Osteoblast (primary cell): ENCODE measurements around the gene KLHL3. TPM values are rescaled to one million over a fixed set of nuclear protein-coding genes. Genes with fewer than 3 reads are reported as not detected.

Experiments
- DNase-seq: peaks from one replicate; pipeline ENCODE4 v3.0.0; 2011; ENCODE audit warnings: low spot score, mixed read lengths; ENCODE audit not compliant: insufficient read length; ENCODE audit errors: missing footprints
- H2AFZ ChIP-seq: 2 replicates; pipeline ENCODE4 v1.6.0; 2011; ENCODE audit warnings: mild to moderate bottlenecking, low read length
- H3K27ac ChIP-seq: 2 replicates; pipeline ENCODE4 v1.5.1; 2011; ENCODE audit warnings: mild to moderate bottlenecking, low read depth, low read length, moderate library complexity
- H3K27me3 ChIP-seq: 2 replicates; pipeline ENCODE4 v1.6.0; 2012; ENCODE audit warnings: mild to moderate bottlenecking, control low read depth, inconsistent platforms, low read length, moderate library complexity; ENCODE audit not compliant: insufficient read depth
- H3K36me3 ChIP-seq: 2 replicates; pipeline ENCODE4 v1.5.1; 2011; ENCODE audit warnings: mild to moderate bottlenecking, low read length, control low read depth, moderate library complexity; ENCODE audit not compliant: insufficient read depth
- H3K4me1 ChIP-seq: 2 replicates; pipeline ENCODE4 v1.5.1; 2011; ENCODE audit warnings: mild to moderate bottlenecking, low read length, control low read depth, moderate library complexity; ENCODE audit not compliant: insufficient read depth
- H3K4me2 ChIP-seq: 2 replicates; pipeline ENCODE4 v1.6.0; 2011; ENCODE audit warnings: mild to moderate bottlenecking, low read length; ENCODE audit not compliant: insufficient read depth
- H3K4me3 ChIP-seq: fragments of 200-600 bp; sonication (generic); 3 replicates; pipeline ENCODE4 v1.5.1; 2012; ENCODE audit warnings: mild to moderate bottlenecking, low read length, inconsistent platforms; ENCODE audit not compliant: insufficient read depth
- H3K79me2 ChIP-seq: 2 replicates; pipeline ENCODE4 v1.6.0; 2012; ENCODE audit warnings: mild to moderate bottlenecking, low read length, control low read depth, inconsistent platforms; ENCODE audit not compliant: insufficient read depth
- H3K9me3 ChIP-seq: 2 replicates; pipeline ENCODE4 v1.5.1; 2011; ENCODE audit warnings: low read depth, low read length, control low read depth
- H4K20me1 ChIP-seq: 2 replicates; pipeline ENCODE4 v1.6.0; 2012; ENCODE audit warnings: mild to moderate bottlenecking, low read length, control low read depth; ENCODE audit not compliant: insufficient read depth
- total RNA-seq: library from RNA; depleted of rRNA; stranded (reverse); fragments of >200 nt; gene quantifications from 2 replicates; pipeline ENCODE4 v1.2.3, GENCODE V29; 2012
- TF ChIP-seq, protein P1 (sequence below): IDR thresholded peaks from 2 replicates; pipeline ENCODE4 v1.5.1; 2011; ENCODE audit warnings: mild to moderate bottlenecking, low read depth, low read length, moderate library complexity; ENCODE audit errors: extremely low read depth

Gene KLHL3
- total RNA-seq, 1 donor: 6.2 TPM

DNA sequence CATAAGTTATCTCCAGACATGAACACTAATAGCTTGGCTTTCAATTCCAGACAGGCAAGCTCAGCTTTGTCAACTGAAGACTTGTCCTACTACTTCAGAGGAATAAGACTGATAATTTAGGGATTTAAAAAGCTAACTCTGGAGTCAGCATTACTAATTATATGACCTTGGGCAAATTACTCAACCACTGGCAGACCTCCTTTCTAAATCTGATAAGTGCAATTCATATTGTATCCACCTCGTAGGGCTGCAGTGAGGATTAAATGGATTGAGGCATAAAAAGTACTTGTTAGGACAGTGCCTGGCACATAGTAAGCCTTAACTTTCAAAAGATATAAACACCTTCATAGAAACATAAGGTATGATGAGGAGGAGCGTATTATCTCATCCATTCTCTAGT is 104.4 kb downstream of the KLHL3 start:
- TF ChIP-seq, protein P1, sequence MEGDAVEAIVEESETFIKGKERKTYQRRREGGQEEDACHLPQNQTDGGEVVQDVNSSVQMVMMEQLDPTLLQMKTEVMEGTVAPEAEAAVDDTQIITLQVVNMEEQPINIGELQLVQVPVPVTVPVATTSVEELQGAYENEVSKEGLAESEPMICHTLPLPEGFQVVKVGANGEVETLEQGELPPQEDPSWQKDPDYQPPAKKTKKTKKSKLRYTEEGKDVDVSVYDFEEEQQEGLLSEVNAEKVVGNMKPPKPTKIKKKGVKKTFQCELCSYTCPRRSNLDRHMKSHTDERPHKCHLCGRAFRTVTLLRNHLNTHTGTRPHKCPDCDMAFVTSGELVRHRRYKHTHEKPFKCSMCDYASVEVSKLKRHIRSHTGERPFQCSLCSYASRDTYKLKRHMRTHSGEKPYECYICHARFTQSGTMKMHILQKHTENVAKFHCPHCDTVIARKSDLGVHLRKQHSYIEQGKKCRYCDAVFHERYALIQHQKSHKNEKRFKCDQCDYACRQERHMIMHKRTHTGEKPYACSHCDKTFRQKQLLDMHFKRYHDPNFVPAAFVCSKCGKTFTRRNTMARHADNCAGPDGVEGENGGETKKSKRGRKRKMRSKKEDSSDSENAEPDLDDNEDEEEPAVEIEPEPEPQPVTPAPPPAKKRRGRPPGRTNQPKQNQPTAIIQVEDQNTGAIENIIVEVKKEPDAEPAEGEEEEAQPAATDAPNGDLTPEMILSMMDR: no peak
- no peaks in the 10 kb centered on the region for H3K27me3 ChIP-seq
- no peaks in the 10 kb centered on the region for H4K20me1 ChIP-seq
- H3K4me3 ChIP-seq: no peak overlapping the region
- H3K4me1 ChIP-seq: peaks cover 20% of the 10 kb centered on the region
- no peak overlapping the region for H3K27ac ChIP-seq
- DNase-seq: no peak
- H2AFZ ChIP-seq: no peak overlapping the region
- no peaks in the 10 kb centered on the region for H3K36me3 ChIP-seq
- no peak overlapping the region for H3K4me2 ChIP-seq
- no peaks in the 10 kb centered on the region for H3K9me3 ChIP-seq
- no peaks in the 10 kb centered on the region for H3K79me2 ChIP-seq

DNA sequence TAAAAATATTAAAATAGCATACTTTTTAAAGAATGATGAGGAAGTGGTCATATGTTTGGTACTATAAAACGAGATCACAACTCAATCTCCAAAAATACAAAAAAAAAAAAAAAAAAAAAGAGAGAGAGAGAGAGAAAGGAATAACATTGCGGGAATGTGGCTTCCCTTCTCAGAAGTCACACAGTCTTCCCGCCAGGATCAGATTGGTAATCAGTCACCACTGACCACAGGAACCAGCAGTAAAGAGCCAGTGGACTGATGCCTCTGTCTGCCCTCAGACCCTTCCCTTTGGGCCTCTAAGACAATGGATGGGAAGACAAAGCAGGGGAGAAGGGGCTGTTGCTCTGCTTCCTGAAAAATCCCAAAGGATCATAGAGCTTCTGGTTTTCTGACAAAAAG is 104.9 kb downstream of the KLHL3 start:
- TF ChIP-seq, protein P1: no peak
- peak overlapping the region; percentile 37 for H2AFZ ChIP-seq
- no peaks in the 10 kb centered on the region for H3K27me3 ChIP-seq
- no peaks in the 10 kb centered on the region for H3K79me2 ChIP-seq
- H3K4me3 ChIP-seq: no peak overlapping the region
- no peaks in the 10 kb centered on the region for H4K20me1 ChIP-seq
- peaks cover 20% of the 10 kb centered on the region for H3K4me1 ChIP-seq
- no peaks in the 10 kb centered on the region for H3K9me3 ChIP-seq
- H3K4me2 ChIP-seq: no peak overlapping the region
- DNase-seq: no peak
- no peaks in the 10 kb centered on the region for H3K36me3 ChIP-seq
- H3K27ac ChIP-seq: no peak overlapping the region

DNA sequence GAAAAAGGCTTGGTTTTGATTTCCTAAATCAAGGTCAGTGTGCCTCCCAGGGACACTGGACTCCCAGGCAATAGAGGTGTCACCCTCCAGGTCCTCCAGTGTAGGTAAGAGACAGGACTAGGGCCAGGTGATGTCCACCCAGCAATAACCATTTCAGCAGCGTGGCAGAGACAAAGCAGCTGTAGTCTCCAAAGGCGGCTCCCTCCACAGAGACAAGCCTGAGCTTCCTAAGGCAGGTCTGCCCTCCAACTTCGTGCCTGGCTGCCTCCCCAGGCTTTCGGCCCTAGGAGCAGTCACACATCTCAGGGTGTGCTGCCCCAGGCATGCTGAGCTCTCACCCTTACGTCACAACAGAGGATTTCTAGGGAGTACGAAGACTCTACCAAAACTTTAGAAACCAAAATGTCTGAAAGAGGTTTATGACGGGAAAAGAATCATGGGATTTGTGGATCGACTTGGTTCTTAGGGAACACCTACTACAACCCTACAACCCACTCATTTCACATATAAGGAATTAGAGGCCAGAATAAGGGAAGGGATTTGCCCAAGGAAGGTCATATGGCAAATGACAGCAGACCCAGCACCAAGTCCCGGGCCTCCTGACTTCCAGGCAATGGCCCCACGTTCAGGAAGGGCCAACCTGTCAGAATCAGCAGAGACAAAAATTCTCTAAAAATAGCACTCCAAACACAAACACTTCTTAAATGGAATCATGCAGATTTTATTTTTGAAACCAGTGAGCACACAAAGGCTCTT is 105.5 kb downstream of the KLHL3 start:
- no peaks in the 10 kb centered on the region for H4K20me1 ChIP-seq
- H3K27ac ChIP-seq: no peak overlapping the region
- peaks cover 20% of the 10 kb centered on the region for H3K4me1 ChIP-seq
- no peaks in the 10 kb centered on the region for H3K79me2 ChIP-seq
- H3K4me2 ChIP-seq: no peak overlapping the region
- H3K9me3 ChIP-seq: no peaks in the 10 kb centered on the region
- TF ChIP-seq, protein P1: no peak
- no peak for DNase-seq
- no peaks in the 10 kb centered on the region for H3K27me3 ChIP-seq
- no peak overlapping the region for H3K4me3 ChIP-seq
- H2AFZ ChIP-seq: peak overlapping the region; percentile 13
- no peaks in the 10 kb centered on the region for H3K36me3 ChIP-seq

DNA sequence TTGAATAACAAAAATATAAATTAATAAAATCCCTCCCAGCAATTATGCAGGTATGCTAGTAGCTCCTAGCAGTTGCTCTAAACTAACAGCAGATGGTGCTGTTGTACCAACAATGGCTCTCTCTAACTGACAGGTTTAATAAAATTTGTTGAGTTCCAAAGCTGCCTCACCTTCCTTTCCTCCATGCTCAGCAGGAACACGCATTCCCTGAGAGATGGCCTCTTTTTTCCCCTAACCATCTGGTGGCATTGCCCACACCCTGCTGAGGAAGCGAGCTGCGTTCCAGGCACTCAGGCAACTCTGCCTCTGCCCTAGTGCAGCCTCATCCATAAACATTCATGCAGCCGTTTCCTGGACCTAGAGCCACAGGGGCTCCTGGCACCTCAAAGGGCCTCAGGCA is 106.2 kb downstream of the KLHL3 start:
- H2AFZ ChIP-seq: peak overlapping the region; percentile 13
- no peaks in the 10 kb centered on the region for H3K9me3 ChIP-seq
- no peak overlapping the region for H3K4me3 ChIP-seq
- H3K4me1 ChIP-seq: peaks cover 20% of the 10 kb centered on the region
- no peaks in the 10 kb centered on the region for H4K20me1 ChIP-seq
- no peaks in the 10 kb centered on the region for H3K36me3 ChIP-seq
- DNase-seq: peak; percentile 89
- TF ChIP-seq, protein P1: peak; percentile 89
- H3K79me2 ChIP-seq: no peaks in the 10 kb centered on the region
- H3K27me3 ChIP-seq: no peaks in the 10 kb centered on the region
- H3K4me2 ChIP-seq: peak overlapping the region; percentile 38
- H3K27ac ChIP-seq: no peak overlapping the region
